B cell (primary cell): ENCODE data around the gene METTL9.

Experiments used
- CTCF ChIP-seq: fragments of 200-600 bp; IDR thresholded peaks from one replicate; pipeline ENCODE4 v1.8.0; 2022; ENCODE audit warnings: antibody characterized with exemption, mild to moderate bottlenecking
- EZH2 ChIP-seq: IDR thresholded peaks from 2 replicates; pipeline ENCODE4 v1.6.1; 2012; ENCODE audit warnings: borderline replicate concordance, low read depth, mild to moderate bottlenecking, moderate library complexity, low read length; ENCODE audit not compliant: insufficient read depth, poor library complexity, severe bottlenecking

DNA sequence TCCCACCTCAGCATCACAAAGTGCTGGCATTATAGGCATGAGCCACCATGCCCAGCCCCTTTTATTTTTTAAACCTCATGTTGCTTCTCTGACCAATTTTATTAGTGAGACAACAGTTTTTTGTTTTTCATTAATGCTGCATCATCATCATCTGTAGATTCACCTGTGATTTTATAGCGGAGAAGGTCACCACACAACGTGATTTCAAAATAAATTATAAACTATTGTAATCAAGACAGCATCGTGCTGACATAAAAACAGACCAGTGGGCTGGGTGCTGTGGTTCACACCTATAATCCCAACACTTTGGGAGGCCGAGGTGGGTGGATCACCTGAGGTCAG is 28.7 kb upstream of the METTL9 start:
- TF ChIP-seq EZH2 (no peak), CTCF (no peak)
